ENCODE measurements around the gene POLR1H. TPM values are rescaled to one million over a fixed set of nuclear protein-coding genes. Genes with fewer than 3 reads are reported as not detected.

The POLR1H gene
- total RNA-seq, 4 donors from 2014 or later: 12.9 to 21.0 (median 17.4) TPM

DNA sequence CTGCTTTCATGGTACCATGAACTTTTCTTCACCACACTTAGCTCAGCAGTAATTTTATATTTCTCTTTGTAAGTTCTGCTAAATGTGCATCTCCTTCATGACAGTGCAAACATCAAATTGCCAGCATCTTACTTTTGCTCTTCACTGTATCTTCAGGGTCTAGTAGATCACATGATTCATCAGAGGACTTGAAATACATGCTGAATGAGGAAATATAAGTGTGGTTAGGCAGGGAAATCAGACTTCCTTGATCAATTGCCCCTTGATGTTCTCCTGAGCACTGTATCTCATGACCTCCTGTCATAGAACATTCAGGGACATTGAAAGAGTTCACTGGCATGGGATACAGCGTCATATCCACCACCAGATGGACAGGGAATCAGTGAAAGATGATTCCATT, 25.3 kb upstream of the POLR1H start:
- H3K27ac ChIP-seq (replicated peaks in 1 of 4): no peak overlapping the region
- intact Hi-C loops (cut with DNase I): no loop called here
- H3K4me1 ChIP-seq: no peaks in the 10 kb centered on the region
- peaks cover 0 to 13% (median 0%) of the 10 kb centered on the region in 4 donors for H3K36me3 ChIP-seq
- DNase-seq (ENCODE audit: extremely low spot score): no peak
- 94% methylated on average over 1 of the region's 1 CpG for WGBS
- H3K27me3 ChIP-seq: no peaks in the 10 kb centered on the region
- no peaks in the 10 kb centered on the region for H3K9me3 ChIP-seq
- TF ChIP-seq CTCF (IDR thresholded peaks at IDR 0.05) (no peak), POLR2AphosphoS5 (IDR thresholded peaks at IDR 0.05) (no peak), POLR2A (IDR thresholded peaks at IDR 0.05; ENCODE audit: low read depth) (no peak), EP300 (IDR thresholded peaks at IDR 0.05) (no peak)
- H3K4me3 ChIP-seq: no peak overlapping the region

DNA sequence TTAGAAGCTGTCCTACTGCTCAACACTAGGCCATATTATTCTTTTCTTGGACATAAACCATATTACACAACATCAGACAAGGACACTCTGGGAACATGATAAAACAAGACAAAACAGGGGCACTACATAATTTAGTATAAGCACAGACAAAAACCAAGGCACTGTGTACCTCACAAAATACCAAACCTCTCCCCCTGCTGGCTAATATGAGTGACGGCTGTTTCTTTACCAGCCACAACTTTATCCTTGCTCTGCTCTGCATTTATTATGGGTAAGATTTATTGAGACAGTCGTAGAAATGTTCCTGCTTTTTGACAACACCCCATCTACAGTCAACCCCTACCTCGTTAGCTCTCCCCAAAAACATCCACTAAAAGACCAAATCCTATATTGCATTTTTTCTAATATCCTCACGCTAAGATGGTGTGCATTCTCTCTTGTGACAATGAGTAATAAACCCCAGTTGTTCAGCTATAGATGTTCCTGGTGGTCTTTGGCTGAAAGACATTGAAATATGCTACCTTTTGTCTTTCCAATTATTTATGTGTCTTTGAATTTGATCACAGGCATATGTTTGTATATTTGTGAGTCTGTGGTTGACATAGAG, 23.8 kb upstream of the POLR1H start:
- Histone ChIP-seq H3K36me3 (peaks cover 0 to 13% (median 0%) of the 10 kb centered on the region in 4 donors), H3K4me3 (no peak overlapping the region), H3K27me3 (no peaks in the 10 kb centered on the region), H3K9me3 (no peaks in the 10 kb centered on the region), H3K27ac (replicated peaks in 1 of 4) (no peak overlapping the region), H3K4me1 (peaks cover 0 to 2% (median 0%) of the 10 kb centered on the region in 4 donors)
- DNase-seq (ENCODE audit: extremely low spot score): no peak
- 47% methylated on average over 4 of the region's 4 CpGs for WGBS
- no peak for TF ChIP-seq EP300 (IDR thresholded peaks at IDR 0.05)
- TF ChIP-seq CTCF (IDR thresholded peaks at IDR 0.05): peak in 2 of 3 experiments; percentile 11 to 30
- no peak for TF ChIP-seq POLR2AphosphoS5 (IDR thresholded peaks at IDR 0.05)
- no peak for TF ChIP-seq POLR2A (IDR thresholded peaks at IDR 0.05; ENCODE audit: low read depth)
- intact Hi-C loops (cut with DNase I): no loop called here

GRCh38 chr6:30041221-30041620, 19.8 kb upstream of the POLR1H start:
- WGBS: 91% methylated on average over 6 of the region's 6 CpGs
- H3K4me3 ChIP-seq: no peak overlapping the region
- no peak for DNase-seq (ENCODE audit: extremely low spot score)
- H3K4me1 ChIP-seq: peaks cover 0 to 4% (median 0%) of the 10 kb centered on the region in 4 donors
- H3K9me3 ChIP-seq: no peaks in the 10 kb centered on the region
- no peak for TF ChIP-seq POLR2AphosphoS5 (IDR thresholded peaks at IDR 0.05)
- no peak for TF ChIP-seq POLR2A (IDR thresholded peaks at IDR 0.05; ENCODE audit: low read depth)
- no peak for TF ChIP-seq EP300 (IDR thresholded peaks at IDR 0.05)
- no peak for TF ChIP-seq CTCF (IDR thresholded peaks at IDR 0.05)
- no peak overlapping the region for H3K27ac ChIP-seq (replicated peaks in 1 of 4)
- no peaks in the 10 kb centered on the region for H3K36me3 ChIP-seq
- intact Hi-C loops (cut with DNase I): no loop called here
- no peaks in the 10 kb centered on the region for H3K27me3 ChIP-seq

DNA sequence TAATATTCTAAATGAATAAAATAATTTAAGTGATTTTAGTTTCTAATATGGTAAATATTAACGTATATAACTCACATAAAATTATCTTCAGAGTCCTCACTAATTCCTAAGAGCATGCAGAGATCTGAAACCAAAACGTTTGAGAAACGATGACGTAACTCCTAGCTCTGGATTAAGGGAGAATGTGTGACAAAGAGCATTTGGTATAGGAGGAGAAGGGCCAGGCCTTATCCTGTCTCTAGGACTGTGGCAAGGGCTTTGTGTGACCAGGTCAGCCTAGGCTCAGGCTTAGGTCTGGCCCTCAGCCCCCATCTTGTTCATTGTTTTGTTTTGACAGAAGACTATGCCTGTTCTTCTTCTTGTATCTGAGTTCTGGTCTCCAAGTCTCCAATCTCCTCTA, 19.2 kb upstream of the POLR1H start:
- Histone ChIP-seq H3K9me3 (no peaks in the 10 kb centered on the region), H3K4me1 (peaks cover 0 to 4% (median 0%) of the 10 kb centered on the region in 4 donors), H3K4me3 (no peak overlapping the region), H3K27me3 (no peaks in the 10 kb centered on the region), H3K36me3 (no peaks in the 10 kb centered on the region), H3K27ac (replicated peaks in 1 of 4) (no peak overlapping the region)
- WGBS: 74% methylated on average over 4 of the region's 4 CpGs
- no peak for DNase-seq (ENCODE audit: extremely low spot score)
- no peak for TF ChIP-seq CTCF (IDR thresholded peaks at IDR 0.05)
- TF ChIP-seq POLR2AphosphoS5 (IDR thresholded peaks at IDR 0.05): no peak
- no peak for TF ChIP-seq EP300 (IDR thresholded peaks at IDR 0.05)
- no peak for TF ChIP-seq POLR2A (IDR thresholded peaks at IDR 0.05; ENCODE audit: low read depth)
- intact Hi-C loops (cut with DNase I): no loop called here

GRCh38 chr6:30042476-30042875, 18.6 kb upstream of the POLR1H start:
- no peak overlapping the region for H3K4me3 ChIP-seq
- no peaks in the 10 kb centered on the region for H3K36me3 ChIP-seq
- no peak overlapping the region for H3K27ac ChIP-seq (replicated peaks in 1 of 4)
- peaks cover 0 to 4% (median 0%) of the 10 kb centered on the region in 4 donors for H3K4me1 ChIP-seq
- H3K9me3 ChIP-seq: no peaks in the 10 kb centered on the region
- TF ChIP-seq EP300 (IDR thresholded peaks at IDR 0.05): no peak
- no peak for TF ChIP-seq POLR2A (IDR thresholded peaks at IDR 0.05; ENCODE audit: low read depth)
- TF ChIP-seq POLR2AphosphoS5 (IDR thresholded peaks at IDR 0.05): no peak
- no peak for TF ChIP-seq CTCF (IDR thresholded peaks at IDR 0.05)
- H3K27me3 ChIP-seq: no peaks in the 10 kb centered on the region
- intact Hi-C loops (cut with DNase I): no loop called here
- WGBS: 97% methylated on average over 1 of the region's 1 CpG
- no peak for DNase-seq (ENCODE audit: extremely low spot score)
